GM18867 (cell line): ENCODE results near the gene DMRT2.
A peak's percentile ranks its signal among the peaks of the same experiment; 100 is the strongest.

Source experiments
- ATAC-seq: cut with Tn5 transposase; IDR thresholded peaks from one replicate; pipeline ENCODE4 v1.9.1; 2021; ENCODE audit warnings: mild to moderate bottlenecking, moderate library complexity; ENCODE audit not compliant: unreplicated experiment

Gene DMRT2

DNA sequence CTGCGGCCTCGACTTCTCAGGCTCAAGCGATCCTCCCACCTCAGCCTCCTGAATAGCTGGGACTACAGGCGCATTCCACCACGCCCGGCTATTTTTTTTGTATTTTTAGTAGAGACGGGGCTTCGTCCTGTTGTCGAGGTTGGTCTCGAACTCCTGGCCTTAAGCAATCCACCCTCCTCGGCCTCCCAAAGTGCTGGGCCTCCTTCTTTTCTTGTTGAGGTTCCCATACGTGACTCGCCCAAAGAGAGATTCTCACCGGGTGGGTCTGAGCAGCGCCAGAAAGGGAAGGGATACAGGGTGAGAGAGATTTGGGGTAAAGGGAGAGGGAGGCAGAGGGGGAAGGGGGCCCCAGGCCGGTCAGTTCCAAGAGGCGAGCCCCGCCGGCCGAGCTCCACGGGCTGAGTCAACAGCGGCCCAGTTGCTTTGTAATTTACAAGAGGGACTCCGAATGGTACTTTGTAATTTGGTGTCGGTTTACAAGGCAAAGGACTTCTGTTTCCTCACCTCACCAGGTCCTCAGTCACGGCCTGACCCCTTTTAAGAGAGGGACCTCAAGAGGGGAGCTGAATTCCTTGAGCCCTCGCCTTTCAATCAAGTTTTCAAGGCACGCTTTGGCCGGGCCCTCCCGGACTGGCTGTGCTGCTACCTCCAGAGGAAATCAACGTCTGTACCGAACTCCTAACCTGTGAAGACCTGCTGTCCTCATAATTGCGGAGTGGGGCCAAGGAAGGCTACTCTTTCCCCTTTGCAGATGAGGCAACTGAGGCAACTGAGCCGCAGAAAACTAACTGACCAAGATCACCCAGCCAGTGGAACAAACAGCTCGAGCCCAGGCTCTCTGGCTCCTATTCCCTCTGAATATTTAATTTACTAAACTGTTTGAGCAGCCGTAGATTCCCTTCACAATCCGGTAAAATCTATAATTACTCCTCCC is 3.3 kb upstream of the DMRT2 start:
- ATAC-seq, result no peak

DNA sequence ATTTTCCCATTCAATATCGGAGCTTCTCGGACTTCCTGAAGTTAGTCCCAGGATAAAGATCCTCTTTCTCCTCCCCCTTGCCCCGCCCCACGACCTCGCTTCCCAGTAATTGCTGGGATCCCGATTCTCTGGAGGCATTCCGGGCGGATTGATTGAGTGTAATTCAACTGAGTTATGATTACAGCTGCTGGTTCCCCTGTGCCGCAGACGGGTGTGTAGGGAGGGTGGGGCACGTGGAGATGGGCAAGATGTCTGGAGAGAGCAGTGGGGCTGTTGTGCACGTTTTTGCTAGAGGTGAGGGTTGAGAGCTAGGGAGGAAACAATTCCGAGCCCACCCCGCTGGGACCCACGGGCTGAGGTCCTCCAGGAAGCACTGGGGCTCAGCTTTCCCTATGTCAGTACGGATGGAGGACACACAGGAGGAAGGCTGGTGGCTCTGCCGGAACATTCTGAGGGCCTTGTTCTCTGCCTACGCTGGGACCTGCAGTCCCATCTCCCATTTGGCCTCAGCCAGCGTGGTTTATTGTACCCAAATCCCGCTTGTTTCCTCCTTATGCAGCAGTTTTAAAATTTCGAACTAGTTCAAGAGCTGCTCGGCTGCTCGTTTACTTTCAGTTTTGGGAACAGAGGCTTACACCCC is 2.4 kb upstream of the DMRT2 start:
- no peak for ATAC-seq

DNA sequence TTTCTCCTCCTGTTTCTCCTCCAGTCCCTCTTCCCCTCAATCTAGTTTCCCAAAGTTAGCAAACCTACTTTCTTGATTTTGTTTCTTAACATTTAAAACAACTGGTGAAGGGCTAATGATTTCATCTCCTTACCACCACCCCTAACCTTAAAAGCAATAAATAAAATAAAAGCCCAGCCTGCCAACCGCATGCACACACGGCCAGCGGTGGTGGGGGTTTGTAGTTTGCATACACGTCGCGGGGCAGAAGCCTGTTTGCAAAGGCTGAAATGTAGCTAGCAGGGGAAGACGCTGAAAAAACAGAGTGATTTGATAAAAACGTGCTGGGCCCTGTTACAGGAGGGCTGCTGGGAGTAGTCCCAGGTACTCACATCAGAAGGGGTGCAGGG is 1.9 kb upstream of the DMRT2 start:
- no peak for ATAC-seq

DNA sequence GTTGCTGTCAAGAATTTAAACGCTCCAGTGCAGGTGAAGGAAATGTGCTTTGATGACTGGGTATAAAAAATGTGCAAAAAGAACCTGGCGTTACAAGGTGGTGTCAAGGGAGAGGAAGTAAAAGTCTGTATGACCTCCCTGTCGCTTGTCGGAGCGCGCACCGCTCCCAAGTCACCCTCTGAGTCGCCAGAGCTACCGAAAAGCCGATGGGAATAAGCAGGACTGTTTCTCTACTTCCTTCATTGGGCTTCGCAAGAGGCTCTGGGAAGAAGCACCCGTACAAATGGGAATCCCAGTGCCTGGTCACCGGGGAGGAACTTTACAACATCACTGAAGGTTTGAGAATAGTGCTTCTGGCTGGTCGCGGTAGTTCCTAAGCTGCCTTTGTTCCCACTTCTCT is 1.3 kb upstream of the DMRT2 start:
- no peak for ATAC-seq

DNA sequence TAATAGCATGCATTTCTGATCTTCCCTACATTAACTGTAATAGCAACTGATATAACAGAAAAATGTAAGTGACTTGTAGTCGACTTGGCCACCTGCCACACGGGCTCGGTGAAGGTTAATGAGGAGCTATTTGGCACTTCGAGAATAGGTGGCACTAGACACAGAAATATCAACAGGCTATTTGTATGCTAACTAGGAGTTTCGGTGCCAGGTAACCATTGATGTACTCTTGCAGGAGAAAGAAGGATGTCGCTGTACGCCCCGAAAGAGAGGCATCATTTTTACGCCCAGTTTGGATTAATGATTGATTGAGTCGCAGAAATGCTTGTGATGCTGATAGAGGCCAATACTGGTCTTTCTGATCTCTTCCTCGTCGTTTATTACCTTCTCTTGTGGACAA is 516 bp upstream of the DMRT2 start:
- no peak for ATAC-seq

DNA sequence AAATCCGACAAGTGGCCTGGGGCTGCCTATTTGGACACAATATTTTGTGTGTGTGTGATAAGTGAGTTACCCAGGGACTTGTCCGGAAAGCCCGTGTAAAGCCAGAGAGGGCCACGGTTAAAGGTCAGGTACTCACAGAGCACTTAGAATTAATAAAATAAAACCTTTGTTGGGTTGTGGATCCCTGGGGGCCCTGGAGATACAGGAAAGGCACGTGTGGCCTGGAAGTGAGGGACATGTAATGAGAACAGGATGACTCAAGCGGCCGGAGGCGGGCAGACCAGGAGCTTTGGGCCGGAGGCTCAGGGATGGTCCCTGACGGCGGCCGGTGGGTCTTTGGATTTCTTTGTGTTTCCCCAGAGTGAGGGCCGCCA is 1.0 kb downstream of the DMRT2 start:
- no peak for ATAC-seq

DNA sequence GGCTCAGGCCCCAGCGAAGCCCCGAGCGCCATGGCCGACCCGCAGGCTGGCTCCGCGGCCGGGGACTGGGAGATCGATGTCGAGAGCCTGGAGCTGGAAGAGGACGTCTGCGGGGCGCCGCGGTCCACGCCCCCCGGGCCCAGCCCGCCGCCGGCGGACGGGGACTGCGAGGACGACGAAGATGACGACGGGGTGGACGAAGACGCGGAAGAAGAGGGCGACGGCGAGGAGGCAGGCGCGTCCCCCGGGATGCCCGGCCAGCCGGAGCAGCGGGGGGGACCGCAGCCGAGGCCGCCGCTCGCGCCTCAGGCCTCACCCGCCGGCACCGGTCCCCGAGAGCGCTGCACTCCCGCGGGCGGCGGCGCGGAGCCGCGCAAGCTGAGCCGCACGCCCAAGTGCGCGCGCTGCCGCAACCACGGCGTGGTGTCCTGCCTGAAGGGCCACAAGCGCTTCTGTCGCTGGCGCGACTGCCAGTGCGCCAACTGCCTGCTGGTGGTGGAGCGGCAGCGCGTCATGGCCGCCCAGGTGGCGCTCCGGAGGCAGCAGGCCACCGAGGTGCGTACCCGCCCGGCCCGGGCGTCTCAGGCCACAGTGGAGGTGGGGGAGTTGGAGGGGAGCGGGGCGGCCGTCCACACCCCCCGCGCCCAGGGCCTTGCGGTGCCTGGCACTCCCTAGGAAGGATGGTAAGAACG is 1.6 kb downstream of the DMRT2 start:
- ATAC-seq, result peak; percentile 68

DNA sequence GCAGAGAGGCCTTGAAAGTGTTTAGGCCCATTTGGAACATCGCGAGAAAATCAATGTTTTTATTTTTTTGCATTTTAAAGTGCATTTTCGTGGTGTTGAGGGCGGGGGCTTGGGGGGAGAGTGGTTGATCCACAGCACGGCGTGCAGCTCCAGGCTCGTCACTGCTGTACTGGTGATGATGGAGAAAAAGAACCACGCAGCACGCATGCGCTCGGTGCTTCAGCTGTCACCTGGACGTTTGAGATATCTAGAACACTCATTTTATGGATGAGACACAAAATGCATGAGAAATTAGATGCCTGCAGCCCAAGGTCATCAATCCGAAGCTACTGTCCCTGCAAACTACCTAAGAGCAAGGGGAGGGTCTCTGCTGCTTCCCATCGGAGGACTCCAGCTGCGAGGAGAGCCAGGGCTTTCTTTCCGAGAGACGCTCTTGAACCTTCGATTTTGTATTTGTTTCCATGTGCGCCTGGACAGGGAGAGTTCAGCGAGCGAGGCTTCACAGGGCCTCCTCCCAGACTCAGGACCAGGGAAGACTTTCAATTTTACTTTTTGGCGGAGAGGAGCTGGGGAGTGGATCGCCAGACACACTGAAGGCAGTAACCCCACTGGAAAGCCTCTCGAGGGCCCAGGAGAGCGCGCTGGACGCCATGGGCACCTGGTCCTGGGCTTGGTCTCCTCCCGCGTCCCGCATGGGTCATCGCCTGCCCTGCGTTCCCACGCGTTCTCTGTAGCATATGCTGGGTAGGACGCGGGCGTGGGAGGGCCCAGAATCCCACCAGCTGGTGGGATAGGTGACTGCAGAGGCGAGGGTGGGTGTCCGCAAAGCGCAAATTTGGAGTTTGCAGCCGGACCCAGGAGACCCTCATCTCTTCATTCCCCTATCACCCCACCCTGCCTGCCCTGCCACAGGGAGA is 2.5 kb downstream of the DMRT2 start:
- ATAC-seq, result no peak

DNA sequence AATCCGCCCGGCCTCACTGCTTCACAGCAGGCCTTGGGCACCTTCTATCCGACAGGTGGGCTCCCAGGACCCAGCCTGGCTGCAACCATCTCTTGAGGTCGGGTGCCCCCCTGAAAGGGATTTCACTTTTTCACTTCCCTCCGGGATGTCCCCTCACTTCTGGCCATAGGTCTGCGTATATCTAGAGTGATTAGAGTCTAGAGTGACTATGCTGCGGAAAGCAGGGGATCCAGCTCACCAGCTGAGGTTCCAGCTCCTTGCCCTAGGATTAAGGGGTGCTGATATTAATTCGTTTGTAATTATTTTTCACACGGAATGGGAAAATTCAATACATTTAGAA is 3.1 kb downstream of the DMRT2 start:
- ATAC-seq, result no peak

DNA sequence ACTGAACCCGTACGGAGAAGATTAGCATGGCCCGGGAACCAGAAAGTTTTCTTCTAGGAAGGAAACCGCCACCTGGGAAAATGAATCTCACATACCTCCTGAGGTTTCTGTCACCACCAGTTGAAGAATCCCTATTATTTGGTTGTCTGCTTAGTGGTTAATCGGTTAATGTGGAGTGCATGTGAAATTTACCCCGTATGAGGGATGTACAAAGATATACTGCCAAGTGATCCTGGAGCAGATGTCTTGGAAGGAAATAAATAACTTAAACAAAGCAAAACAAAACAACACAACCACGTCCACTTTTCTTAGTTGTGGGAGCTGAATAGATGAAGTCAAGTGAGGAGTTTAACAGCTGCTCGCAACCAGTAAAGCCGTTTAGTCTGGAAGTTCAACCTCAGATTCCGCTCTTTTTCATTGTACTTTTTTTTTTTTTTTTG is 3.8 kb downstream of the DMRT2 start:
- no peak for ATAC-seq

DNA sequence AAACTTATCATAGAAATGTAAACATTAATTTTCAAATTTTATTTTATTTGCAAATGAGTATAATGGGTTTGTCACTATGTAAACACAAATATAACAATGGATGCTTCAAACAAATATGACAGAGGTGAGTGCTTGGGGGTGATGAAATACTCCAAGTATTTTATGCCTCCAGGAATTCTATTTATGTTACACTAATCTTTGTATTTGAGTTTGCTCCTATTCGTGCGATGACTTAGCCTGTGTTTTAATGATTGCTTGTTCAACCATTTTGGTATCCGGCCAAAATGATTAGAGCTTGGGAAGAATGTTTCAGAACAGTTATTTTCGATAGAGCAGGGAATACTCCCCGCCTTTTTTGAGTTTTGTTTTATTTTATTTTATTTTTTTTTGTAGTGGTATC is 5.0 kb downstream of the DMRT2 start:
- ATAC-seq, result no peak

DNA sequence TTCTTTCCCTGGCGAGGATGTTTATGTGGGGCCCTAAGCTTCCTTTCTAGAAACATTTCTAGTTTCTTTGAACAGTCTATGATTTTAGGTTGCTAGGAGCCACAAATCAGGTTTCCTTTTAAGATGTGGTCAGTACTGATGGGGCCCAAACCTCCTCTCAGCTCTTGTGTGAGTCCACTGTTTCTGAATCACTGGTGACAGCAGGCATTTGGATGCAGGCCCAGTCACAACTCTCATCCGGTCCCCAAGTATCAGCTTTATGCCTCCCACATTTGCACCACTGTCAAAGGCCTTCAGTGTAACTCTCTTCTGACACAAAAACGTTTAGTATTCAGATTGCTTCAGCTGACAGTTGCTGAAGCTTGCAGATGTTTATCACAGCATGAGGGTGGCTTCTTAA is 7.8 kb downstream of the DMRT2 start:
- ATAC-seq, result no peak

DNA sequence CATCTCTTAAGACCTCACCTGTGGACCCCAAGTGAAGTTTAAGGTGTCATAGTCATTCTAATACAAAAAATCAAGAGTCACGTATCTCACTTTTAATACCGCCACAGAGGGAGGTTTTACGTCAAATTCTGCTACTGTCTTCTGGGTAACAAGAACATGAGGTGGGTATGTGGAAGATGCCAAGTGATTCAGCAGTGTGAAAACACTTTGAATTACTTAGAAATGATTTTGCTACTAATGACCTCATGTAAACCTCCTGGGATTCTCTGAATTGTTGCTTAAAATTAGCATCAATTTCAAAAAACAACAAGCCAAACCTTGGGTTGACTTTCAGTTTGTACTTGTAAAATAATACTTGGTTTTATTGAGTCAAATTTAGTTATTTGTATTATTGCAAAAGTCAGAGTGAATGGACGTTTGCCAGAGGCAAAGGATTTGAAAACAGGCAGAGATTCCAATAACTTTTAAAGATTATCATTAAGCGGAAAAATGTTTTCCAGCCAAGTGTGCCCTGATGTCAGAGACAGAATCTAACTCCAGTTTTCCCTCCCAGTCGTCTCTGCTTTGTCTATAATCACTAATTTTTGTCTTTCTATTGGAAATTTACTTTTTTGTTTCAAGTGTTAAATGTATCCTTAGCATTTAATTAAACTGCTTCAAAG is 8.8 kb downstream of the DMRT2 start:
- no peak for ATAC-seq

DNA sequence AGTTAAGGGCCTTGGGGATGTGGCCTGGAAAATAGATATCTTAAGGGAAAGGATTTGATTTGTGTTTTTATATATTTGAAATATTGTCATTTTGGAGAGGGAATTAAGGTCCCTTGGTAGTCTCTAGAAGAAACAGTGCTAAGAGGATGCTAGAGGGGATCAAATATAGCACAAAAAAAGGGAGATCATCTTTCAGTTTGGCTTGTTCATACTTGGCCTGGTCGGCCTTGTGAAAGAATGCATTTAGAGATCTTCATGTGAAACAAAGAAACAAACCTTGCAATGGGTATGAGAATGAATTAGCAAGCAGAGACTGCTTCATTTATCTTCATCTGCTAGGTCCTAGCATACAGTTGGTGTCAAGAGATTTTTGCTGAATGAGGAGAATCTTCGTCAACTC is 15.0 kb downstream of the DMRT2 start:
- no peak for ATAC-seq

DNA sequence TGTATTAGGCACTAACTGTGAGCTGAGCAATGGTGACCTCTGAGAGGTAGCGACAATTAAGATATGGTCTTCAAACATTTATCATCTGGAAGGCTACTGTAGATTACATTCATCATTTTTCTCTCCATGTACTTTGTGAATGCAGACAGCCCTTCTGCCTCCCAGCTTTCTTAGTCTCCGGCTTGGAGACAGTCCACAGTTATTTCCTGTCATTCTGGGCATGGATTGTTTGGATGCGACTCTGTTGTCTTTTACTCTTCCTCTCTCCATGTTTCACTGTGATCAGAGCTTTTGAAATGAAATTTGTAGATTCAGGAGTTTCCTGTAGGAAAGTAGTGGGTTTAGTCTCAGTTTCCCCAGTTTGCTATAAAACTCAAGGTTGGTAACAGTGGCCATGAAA is 20.5 kb downstream of the DMRT2 start:
- ATAC-seq, result no peak

DNA sequence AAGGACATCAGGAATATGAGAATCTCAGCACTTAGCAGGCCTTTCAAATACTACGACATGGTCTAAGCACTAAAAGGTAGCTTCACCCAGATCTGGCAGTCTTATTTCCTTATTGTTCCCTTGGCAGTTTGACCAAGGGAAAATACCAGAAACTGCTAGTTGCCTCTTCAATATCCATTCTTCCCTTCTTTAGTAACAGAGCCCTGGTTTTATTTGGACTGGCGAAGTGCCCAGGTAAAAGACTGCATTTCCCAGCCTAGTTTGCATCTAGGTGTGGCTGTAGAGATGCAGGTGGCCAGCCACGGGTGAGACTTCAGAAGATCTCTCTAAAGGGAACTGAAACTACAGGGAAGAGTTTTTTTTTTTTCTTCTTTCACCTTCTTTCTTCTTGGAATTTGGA is 21.6 kb downstream of the DMRT2 start:
- no peak for ATAC-seq

DNA sequence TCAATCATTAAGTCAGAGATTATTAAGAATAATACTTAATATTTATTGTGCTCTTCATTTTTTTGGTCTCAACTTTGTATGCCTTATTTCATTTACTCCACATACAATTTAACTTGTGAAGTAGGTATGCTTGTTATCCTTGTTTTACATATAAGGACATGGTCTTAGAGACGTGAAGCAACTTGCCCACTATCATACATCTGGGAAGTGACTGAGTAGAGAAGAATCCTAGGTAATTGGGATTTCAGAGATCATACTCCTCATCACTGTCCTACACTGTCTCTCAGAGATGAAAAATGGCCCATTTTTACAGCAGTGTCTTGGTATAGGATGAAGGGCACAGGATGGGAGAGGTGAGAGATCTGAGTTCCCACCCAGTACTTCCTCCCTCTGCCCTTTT is 23.3 kb downstream of the DMRT2 start:
- ATAC-seq, result no peak

DNA sequence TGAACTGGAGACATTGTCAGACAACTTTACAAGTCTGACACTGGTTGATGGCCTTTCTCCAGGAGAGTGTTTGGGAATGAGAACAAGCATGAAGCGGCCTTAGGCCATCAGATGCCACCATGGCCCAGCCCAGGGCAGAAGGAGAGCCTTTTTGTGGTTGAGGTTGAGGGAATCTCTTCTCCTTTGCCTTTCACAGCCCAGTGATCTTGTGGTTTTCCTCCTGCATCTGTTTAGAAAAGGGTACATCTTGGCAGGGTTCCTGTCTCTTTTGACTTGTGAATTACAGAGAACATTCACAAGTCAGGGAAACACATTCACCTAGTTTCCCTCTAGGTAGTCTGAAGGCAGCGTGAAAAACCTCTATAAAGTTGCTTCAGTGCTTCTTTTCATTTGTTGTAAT is 27.5 kb downstream of the DMRT2 start:
- ATAC-seq, result no peak

DNA sequence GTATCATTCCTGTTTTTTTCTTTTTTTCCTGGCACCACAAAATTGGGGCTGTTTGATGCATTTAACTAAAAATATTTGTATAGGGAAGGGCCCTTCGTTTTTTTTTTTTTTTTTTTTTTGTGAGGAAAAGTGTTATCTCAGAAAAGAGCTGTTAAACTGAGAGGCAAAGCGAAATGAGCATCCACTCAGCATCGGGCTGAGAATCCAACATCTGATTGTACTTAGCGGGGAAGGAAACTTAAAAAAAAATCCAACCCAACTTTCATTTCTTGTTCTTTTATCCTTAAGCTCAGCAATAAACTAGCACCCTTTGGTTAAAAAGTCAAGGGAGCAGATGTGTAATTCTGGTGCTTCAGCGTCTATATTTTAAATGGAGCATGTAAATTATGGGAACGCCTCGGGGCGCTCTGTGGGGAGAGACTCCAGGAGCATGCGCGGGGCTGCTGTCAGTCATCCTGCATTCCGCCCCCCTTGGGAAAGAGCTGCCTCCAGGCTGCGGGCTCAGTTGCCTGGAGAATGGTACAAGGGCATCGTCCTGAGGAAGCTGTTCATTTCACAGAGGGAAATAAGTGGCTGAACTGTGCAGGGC is 33.3 kb downstream of the DMRT2 start:
- no peak for ATAC-seq

DNA sequence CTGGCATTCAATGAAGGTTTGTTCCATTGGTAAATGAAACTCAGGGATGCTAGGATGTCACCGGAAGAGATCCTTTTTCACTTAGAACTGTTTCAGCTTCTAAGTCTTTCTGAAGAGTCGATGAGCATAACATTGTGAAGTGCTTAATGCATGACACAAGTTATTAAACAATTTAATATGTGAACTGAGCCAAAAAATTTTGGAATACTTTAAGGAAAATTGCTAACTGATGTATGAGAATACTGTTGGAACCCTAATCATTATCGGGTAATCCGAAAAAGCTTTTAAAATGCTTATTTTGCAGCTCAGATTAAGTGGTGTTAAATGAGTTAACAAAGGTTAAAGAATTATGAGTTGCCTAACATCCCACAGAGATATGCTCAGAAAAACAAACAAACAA is 34.9 kb downstream of the DMRT2 start:
- ATAC-seq, result no peak
